ENCODE measurements around the gene SACM1L. TPM values are rescaled to one million over a fixed set of nuclear protein-coding genes. Genes with fewer than 3 reads are reported as not detected.

Gene SACM1L
- total RNA-seq, 1 donor from 2014 or later, result 39.4 TPM

GRCh38 chr3:45793482-45794176 is 104.4 kb downstream of the SACM1L start:
- Mint-ChIP-seq H3K27me3 (ENCODE audit: low read depth, unreplicated experiment) (peaks cover 55% of the 10 kb centered on the region), H3K27ac (ENCODE audit: unreplicated experiment) (no peak overlapping the region), H3K36me3 (ENCODE audit: low read depth, unreplicated experiment) (no peaks in the 10 kb centered on the region), H3K9me3 (ENCODE audit: unreplicated experiment) (peaks cover 9% of the 10 kb centered on the region), H3K4me1 (ENCODE audit: low read depth, unreplicated experiment) (peaks cover 1% of the 10 kb centered on the region), H3K4me3 (ENCODE audit: unreplicated experiment) (no peak overlapping the region)
- Histone ChIP-seq H4K20me1 (ENCODE audit: insufficient read depth, low read length) (no peaks in the 10 kb centered on the region), H3K9ac (ENCODE audit: low read length) (no peak overlapping the region), H3K4me3 (ENCODE audit: insufficient read depth, low read depth, low read length) (no peak overlapping the region), H2AFZ (ENCODE audit: low read depth, low read length) (no peak overlapping the region), H3K27ac (ENCODE audit: low read depth, low read length) (no peak overlapping the region), H3K79me2 (ENCODE audit: insufficient read depth, low read length) (no peaks in the 10 kb centered on the region), H3K4me2 (ENCODE audit: low read length) (no peak overlapping the region), H3K36me3 (ENCODE audit: insufficient read depth, low read length) (no peaks in the 10 kb centered on the region), H3K4me1 (ENCODE audit: insufficient read depth, low read length) (peaks cover 10% of the 10 kb centered on the region), H3K9me3 (ENCODE audit: insufficient read depth, low read depth, low read length) (no peaks in the 10 kb centered on the region), H3K27me3 (ENCODE audit: insufficient read depth, low read length) (peaks cover 66% of the 10 kb centered on the region)
- no peak for TF ChIP-seq CTCF (IDR thresholded peaks at IDR 0.05; ENCODE audit: insufficient read depth, low read depth, low read length)
- no peak for TF ChIP-seq EZH2 (IDR thresholded peaks at IDR 0.05; ENCODE audit: insufficient read depth, low read length)
- no peak for FAIRE-seq
- DNase-seq (ENCODE audit: low read depth), result no peak

GRCh38 chr3:45794177-45794560 is 105.0 kb downstream of the SACM1L start:
- Mint-ChIP-seq H3K9me3 (ENCODE audit: unreplicated experiment) (peaks cover 9% of the 10 kb centered on the region), H3K4me3 (ENCODE audit: unreplicated experiment) (no peak overlapping the region), H3K27ac (ENCODE audit: unreplicated experiment) (no peak overlapping the region), H3K27me3 (ENCODE audit: low read depth, unreplicated experiment) (peaks cover 60% of the 10 kb centered on the region), H3K36me3 (ENCODE audit: low read depth, unreplicated experiment) (no peaks in the 10 kb centered on the region), H3K4me1 (ENCODE audit: low read depth, unreplicated experiment) (peaks cover 1% of the 10 kb centered on the region)
- no peak overlapping the region for H3K27ac ChIP-seq (ENCODE audit: low read depth, low read length)
- H4K20me1 ChIP-seq (ENCODE audit: insufficient read depth, low read length), result no peaks in the 10 kb centered on the region
- H3K27me3 ChIP-seq (ENCODE audit: insufficient read depth, low read length), result peaks cover 70% of the 10 kb centered on the region
- FAIRE-seq, result no peak
- H3K4me1 ChIP-seq (ENCODE audit: insufficient read depth, low read length), result peaks cover 10% of the 10 kb centered on the region
- H3K4me3 ChIP-seq (ENCODE audit: insufficient read depth, low read depth, low read length), result no peak overlapping the region
- DNase-seq (ENCODE audit: low read depth), result no peak
- TF ChIP-seq EZH2 (IDR thresholded peaks at IDR 0.05; ENCODE audit: insufficient read depth, low read length) (no peak), CTCF (IDR thresholded peaks at IDR 0.05; ENCODE audit: insufficient read depth, low read depth, low read length) (no peak)
- no peaks in the 10 kb centered on the region for H3K79me2 ChIP-seq (ENCODE audit: insufficient read depth, low read length)
- no peaks in the 10 kb centered on the region for H3K36me3 ChIP-seq (ENCODE audit: insufficient read depth, low read length)
- H3K9me3 ChIP-seq (ENCODE audit: insufficient read depth, low read depth, low read length), result no peaks in the 10 kb centered on the region
- no peak overlapping the region for H3K4me2 ChIP-seq (ENCODE audit: low read length)
- H2AFZ ChIP-seq (ENCODE audit: low read depth, low read length), result no peak overlapping the region
- no peak overlapping the region for H3K9ac ChIP-seq (ENCODE audit: low read length)

GRCh38 chr3:45794660-45795059 is 105.5 kb downstream of the SACM1L start:
- FAIRE-seq, result no peak
- no peak for DNase-seq (ENCODE audit: low read depth)
- Mint-ChIP-seq H3K36me3 (ENCODE audit: low read depth, unreplicated experiment) (no peaks in the 10 kb centered on the region), H3K4me1 (ENCODE audit: low read depth, unreplicated experiment) (peaks cover 1% of the 10 kb centered on the region), H3K9me3 (ENCODE audit: unreplicated experiment) (peaks cover 9% of the 10 kb centered on the region), H3K27ac (ENCODE audit: unreplicated experiment) (no peak overlapping the region), H3K4me3 (ENCODE audit: unreplicated experiment) (no peak overlapping the region), H3K27me3 (ENCODE audit: low read depth, unreplicated experiment) (peaks cover 65% of the 10 kb centered on the region)
- Histone ChIP-seq H3K79me2 (ENCODE audit: insufficient read depth, low read length) (no peaks in the 10 kb centered on the region), H3K36me3 (ENCODE audit: insufficient read depth, low read length) (no peaks in the 10 kb centered on the region), H3K9ac (ENCODE audit: low read length) (no peak overlapping the region), H3K4me1 (ENCODE audit: insufficient read depth, low read length) (peaks cover 10% of the 10 kb centered on the region), H4K20me1 (ENCODE audit: insufficient read depth, low read length) (no peaks in the 10 kb centered on the region), H2AFZ (ENCODE audit: low read depth, low read length) (no peak overlapping the region), H3K9me3 (ENCODE audit: insufficient read depth, low read depth, low read length) (no peaks in the 10 kb centered on the region), H3K4me2 (ENCODE audit: low read length) (no peak overlapping the region), H3K4me3 (ENCODE audit: insufficient read depth, low read depth, low read length) (no peak overlapping the region), H3K27me3 (ENCODE audit: insufficient read depth, low read length) (peaks cover 73% of the 10 kb centered on the region), H3K27ac (ENCODE audit: low read depth, low read length) (no peak overlapping the region)
- no peak for TF ChIP-seq CTCF (IDR thresholded peaks at IDR 0.05; ENCODE audit: insufficient read depth, low read depth, low read length)
- no peak for TF ChIP-seq EZH2 (IDR thresholded peaks at IDR 0.05; ENCODE audit: insufficient read depth, low read length)
